Kidney capillary endothelial cell (primary cell): Measurements from ENCODE around the gene WDR90.

ENCODE experiments used
- DNase-seq: peaks from one replicate; pipeline ENCODE4 v3.0.0-alpha.2; 2018; ENCODE audit warnings: low spot score

Gene WDR90

GRCh38 chr16:638836-639235 is 10.3 kb upstream of the WDR90 start:
- no peak for DNase-seq

GRCh38 chr16:640614-641013 is 8.6 kb upstream of the WDR90 start:
- DNase-seq, result no peak

GRCh38 chr16:641326-642188 is 7.6 kb upstream of the WDR90 start, which contains the start of gene MCRIP2:
TSS of gene MCRIP2 (plus strand) at chr16:641828. CDS start at chr16:641992, 164 bp downstream.
- peak; percentile 37 for DNase-seq

- no peak for DNase-seq
Observed at GRCh38 chr16:642189-643049, 6.7 kb upstream of the WDR90 start.

GRCh38 chr16:643050-643368 is 6.2 kb upstream of the WDR90 start:
- DNase-seq, result no peak

- no peak for DNase-seq
Observed at GRCh38 chr16:644556-644955, 4.6 kb upstream of the WDR90 start.

GRCh38 chr16:645852-646678 is 3.1 kb upstream of the WDR90 start:
- no peak for DNase-seq

- DNase-seq, result no peak
Observed at GRCh38 chr16:646679-647172, 2.4 kb upstream of the WDR90 start.

- no peak for DNase-seq
Observed at GRCh38 chr16:647173-647902, 1.8 kb upstream of the WDR90 start.

GRCh38 chr16:648071-648780 is 939 bp upstream of the WDR90 start:
- DNase-seq, result no peak

GRCh38 chr16:649631-650030 is 466 bp downstream of the WDR90 start:
- DNase-seq, result no peak

GRCh38 chr16:651844-652243 is 2.7 kb downstream of the WDR90 start:
- no peak for DNase-seq

GRCh38 chr16:652454-653305 is 3.5 kb downstream of the WDR90 start:
- no peak for DNase-seq

- no peak for DNase-seq
Observed at GRCh38 chr16:654034-654433, 4.9 kb downstream of the WDR90 start.

- no peak for DNase-seq
Observed at GRCh38 chr16:657487-657886, 8.3 kb downstream of the WDR90 start.

GRCh38 chr16:658679-659571 is 9.8 kb downstream of the WDR90 start:
- no peak for DNase-seq

GRCh38 chr16:659618-660017 is 10.5 kb downstream of the WDR90 start:
- DNase-seq, result no peak

- no peak for DNase-seq
Observed at GRCh38 chr16:660132-660458, 10.9 kb downstream of the WDR90 start.
